Non-pigmented ciliary epithelial cell (primary cell): Measurements from ENCODE around the gene OR4D2.
"Not testable (repeated sequence)": the region's sequence is repeated elsewhere in the genome, so short reads cannot be mapped to it uniquely, and the experiment has no call there.

Source experiments
- DNase-seq: peaks from one replicate; pipeline ENCODE4 v3.0.0-alpha.2; 2010; ENCODE audit warnings: low read depth

The OR4D2 gene

DNA sequence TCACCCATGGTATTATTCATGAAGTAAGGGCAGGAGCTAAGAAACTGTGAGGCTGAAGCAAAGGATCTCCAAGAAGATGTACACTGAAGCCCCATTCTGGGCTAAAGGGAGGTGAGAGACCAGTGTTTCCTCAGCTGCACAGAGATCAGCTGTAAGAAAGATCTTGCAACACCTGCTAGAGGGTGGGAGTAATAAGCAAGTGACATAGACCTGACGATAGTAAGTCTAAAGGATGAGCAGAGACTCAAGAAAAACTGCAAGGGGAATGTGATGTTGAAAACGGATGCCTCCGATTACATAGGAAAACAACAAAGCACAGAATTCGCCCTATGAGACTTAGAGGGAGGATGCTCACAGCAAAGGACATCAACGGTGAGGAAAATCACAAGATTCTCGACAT, at the start of gene OR4D2:
TSS of gene OR4D2 (plus strand) at position 301 of the 400 bp plus-strand sequence. CDS start 2,674 bp downstream, outside the sequence.
- no peak for DNase-seq

DNA sequence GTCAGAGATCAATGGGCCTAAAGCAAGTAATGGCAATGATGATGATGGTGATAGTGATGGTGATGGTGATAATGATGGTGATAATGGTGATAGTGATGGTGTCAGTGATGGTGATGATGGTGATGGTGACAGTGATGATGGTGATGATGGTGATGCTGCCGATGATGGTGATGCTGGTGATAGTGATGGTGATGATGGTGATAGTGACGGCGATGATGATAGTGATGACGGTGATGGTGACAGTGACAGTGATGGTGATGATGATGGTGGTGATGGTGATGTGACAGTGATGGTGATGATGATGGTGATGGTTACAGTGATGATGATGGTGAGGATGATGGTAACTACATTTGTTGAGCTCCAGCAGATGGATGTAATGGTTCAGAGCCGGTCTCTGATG, 49.4 kb upstream of the OR4D2 start:
- no peak for DNase-seq

GRCh38 chr17:58119491-58119890, 47.3 kb upstream of the OR4D2 start:
- no peak for DNase-seq

- peak; percentile 24 for DNase-seq
Observed at GRCh38 chr17:58120195-58120822, 46.5 kb upstream of the OR4D2 start.

DNA sequence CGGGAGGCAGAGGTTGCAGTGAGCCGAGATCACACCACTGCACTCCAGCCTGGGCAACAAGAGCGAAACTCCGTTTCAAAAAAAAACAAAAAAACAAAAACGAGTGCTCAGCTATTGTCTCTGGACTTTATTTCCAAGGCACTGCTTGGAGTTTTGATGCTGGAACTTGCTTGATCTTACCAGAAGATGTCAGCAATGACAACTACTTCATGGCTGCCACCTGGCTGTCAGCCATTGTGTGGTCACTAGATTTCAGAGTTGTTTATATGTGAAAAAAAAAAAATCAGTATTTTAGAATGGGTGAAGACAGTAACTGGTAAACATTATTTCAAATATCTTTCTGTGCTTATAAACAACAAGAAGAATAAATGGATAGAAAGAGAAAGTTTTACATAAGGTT, 44.9 kb upstream of the OR4D2 start:
- DNase-seq = no peak

- DNase-seq = no peak
Observed at GRCh38 chr17:58127846-58128245, 38.9 kb upstream of the OR4D2 start.

DNA sequence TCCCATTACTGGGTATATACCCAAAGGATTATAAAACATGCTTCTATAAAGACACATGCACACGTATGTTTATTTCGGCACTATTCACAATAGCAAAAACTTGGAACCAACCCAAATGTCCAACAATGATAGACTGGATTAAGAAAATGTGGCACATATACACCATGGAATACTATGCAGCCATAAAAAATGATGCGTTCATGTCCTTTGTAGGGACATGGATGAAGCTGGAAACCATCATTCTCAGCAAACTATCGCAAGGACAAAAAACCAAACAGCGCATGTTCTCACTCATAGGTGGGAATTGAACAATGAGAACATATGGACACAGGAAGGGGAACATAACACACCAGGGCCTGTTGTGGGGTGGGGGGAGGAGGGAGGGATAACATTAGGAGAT, 34.1 kb upstream of the OR4D2 start:
- DNase-seq = not testable (repeated sequence)

- DNase-seq = no peak
Observed at GRCh38 chr17:58136669-58137279, 30.0 kb upstream of the OR4D2 start.

DNA sequence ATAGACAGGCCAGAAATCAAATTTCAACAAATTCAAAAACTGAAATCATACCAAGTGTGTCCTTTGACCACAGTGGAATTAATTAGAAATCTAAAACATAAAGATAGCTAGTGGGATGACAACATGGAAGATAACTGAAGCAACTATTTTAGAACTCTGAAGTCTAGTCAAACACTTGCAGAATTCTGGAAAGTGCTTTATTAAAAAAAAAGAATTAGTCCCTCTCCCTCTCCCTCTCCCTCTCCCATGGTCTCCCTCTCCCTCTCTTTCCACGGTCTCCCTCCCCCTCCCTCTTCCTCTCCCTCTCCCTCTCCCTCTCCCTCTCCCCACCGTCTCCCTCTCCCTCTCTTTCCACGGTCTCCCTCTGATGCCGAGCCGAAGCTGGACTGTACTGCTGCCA, 25.3 kb upstream of the OR4D2 start:
- DNase-seq = no peak

- not testable (repeated sequence) for DNase-seq
Observed at GRCh38 chr17:58143335-58143734, 23.4 kb upstream of the OR4D2 start.

DNA sequence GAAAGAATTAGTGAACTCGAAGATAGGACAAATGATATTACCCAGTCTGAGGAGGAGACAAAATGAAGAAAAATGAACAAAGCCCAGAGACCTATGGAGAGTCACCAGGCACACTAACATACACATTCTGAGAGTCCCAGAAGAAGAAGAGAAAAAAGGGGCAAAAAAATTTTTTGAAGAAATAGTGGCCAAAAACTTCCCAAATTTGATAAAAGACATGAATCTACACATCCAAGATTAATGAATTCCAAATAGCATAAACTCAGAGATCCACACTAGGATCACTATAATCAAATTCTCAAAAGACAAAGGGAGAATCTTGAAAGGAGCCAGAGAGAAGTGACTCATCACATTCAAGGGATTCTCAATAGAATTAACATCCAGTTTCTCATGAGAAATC, 22.0 kb upstream of the OR4D2 start:
- no peak for DNase-seq

DNA sequence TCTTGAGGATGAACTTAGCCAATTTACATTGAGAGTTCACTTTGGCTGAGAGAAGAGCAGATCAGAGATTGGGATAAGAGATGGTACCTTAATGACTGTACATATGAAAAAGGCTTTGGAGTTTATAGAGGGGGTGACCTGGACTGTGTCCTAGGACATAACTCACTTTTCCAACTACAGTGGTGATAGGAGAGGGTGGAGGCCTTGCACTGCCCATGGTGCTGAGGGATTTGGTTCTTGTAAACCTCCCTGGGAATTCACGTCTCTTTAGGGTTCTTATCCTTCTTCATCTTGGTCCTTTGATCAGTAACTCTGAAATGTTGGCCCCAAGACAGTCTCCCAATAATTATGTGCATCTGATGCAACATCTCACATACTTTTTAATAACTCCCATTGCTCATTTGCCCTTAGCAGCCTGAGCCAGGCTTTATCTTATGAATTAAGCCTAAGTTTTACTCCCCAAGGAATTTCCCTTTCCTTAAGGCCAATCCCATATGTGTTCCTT, 18.8 kb upstream of the OR4D2 start, which contains the start of gene OR4D1:
TSS of gene OR4D1 (plus strand) at position 455 of the 505 bp plus-strand sequence. CDS start 6,770 bp downstream, outside the sequence.
- no peak for DNase-seq

- no peak for DNase-seq
Observed at GRCh38 chr17:58148609-58149008, 18.2 kb upstream of the OR4D2 start.

DNA sequence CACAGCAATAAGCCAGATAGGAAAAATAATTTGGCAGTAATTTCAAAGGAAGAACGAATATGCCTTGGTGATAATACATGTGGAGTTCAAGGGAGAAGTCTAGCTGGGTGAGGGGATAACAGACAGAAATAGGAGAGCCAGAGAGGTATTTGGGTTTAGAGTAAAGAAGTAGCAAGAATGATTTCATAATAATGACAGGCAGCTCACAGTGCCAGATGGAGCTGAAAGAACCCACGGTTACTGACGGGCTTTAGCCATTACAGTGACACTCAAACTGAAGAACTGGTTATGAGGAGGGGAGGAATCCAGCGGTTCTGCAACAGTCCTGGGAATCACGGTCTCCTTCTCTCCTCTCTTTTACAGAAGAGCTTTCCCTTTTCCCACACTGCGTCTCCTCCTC, 16.4 kb upstream of the OR4D2 start:
- no peak for DNase-seq

GRCh38 chr17:58153046-58153445, 13.7 kb upstream of the OR4D2 start:
- no peak for DNase-seq

- no peak for DNase-seq
Observed at GRCh38 chr17:58153671-58154070, 13.1 kb upstream of the OR4D2 start.

GRCh38 chr17:58156839-58157803, 9.7 kb upstream of the OR4D2 start:
- DNase-seq = no peak

DNA sequence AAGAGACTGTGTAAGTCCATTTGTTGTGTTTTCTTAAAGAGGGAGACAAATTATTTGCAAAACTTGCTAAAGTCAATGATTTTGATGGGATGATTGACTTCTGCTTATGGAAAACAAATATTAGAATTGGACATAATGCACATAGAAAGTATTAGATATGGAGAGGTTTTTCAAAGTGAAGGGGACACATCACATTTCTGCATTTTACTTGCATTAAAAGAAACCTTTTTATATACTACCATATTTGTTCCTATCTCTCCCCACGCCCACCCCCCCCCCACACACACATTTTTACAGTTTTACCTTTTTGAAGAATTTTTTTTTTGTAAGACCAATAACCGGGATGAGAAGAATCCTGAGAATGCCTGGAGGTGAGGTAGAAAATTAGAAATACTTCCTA, 8.6 kb upstream of the OR4D2 start:
- DNase-seq = no peak

GRCh38 chr17:58161566-58161965, 5.2 kb upstream of the OR4D2 start:
- DNase-seq = no peak

GRCh38 chr17:58165981-58166380, 801 bp upstream of the OR4D2 start:
- DNase-seq = no peak

DNA sequence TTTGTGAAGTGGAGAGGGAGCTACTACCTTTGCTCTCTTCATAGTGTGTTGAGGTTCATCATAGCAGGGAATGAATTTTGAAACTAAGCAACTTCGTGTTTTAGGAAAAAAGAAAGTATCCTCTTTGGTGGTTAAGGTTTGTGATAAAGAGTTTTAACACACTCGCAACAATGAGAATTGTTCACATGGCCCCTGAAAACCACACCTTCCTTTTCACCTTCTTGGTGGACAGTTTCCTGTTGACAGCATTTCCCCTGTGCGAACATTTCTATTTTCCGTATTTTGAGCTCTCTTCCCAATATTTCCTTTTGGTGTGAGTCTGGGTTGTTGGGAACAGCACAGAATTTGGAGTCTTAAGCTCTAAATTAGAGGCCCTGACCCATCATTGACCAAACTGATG, 3.8 kb downstream of the OR4D2 start:
- no peak for DNase-seq

- DNase-seq = peak; percentile 6
Observed at GRCh38 chr17:58172369-58173071, 5.7 kb downstream of the OR4D2 start.
